ENCODE data around the gene CDKN2B.

Gene CDKN2B

DNA sequence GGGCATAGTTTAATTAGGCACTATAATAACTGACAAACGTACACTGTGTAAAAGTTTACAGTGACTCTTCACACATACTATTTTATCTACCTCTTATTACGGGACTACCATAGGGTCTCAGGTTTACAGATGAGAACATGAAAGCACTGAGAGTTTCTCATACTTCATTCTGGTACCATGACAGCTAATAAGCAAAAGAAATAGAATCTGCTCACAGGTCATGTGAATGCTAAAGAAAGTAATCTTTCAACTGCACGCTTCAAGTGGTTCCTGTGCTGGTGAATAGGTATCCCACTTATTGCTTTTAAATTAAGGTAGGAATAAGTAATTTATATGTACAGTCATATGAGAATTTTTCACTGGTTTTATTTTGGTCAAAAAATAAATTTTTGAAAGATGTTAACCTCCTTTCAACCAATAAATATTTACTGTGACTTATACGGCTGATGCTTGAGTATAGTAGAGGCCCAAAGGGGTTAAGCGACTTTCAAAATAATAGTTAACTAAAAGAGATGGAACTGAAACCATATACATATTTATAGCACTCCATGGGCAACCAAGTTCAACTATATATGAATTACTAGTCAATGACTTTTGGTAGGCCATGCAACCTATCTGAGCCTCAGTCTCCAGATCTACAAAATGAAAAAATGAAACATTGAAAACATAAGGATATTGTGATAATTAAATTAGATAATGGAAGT is 23.0 kb downstream of the CDKN2B start:
- Histone ChIP-seq H3K27ac (no peak overlapping the region), H3K9me3 (ENCODE audit: severe bottlenecking) (no peaks in the 10 kb centered on the region), H3K4me3 (ENCODE audit: low read depth, low read length) (no peak overlapping the region), H3K27me3 (ENCODE audit: insufficient read depth, low read depth, severe bottlenecking) (no peaks in the 10 kb centered on the region), H3K36me3 (no peaks in the 10 kb centered on the region; the same call in 1 of the 2 replicates)
- TF ChIP-seq, protein P1, sequence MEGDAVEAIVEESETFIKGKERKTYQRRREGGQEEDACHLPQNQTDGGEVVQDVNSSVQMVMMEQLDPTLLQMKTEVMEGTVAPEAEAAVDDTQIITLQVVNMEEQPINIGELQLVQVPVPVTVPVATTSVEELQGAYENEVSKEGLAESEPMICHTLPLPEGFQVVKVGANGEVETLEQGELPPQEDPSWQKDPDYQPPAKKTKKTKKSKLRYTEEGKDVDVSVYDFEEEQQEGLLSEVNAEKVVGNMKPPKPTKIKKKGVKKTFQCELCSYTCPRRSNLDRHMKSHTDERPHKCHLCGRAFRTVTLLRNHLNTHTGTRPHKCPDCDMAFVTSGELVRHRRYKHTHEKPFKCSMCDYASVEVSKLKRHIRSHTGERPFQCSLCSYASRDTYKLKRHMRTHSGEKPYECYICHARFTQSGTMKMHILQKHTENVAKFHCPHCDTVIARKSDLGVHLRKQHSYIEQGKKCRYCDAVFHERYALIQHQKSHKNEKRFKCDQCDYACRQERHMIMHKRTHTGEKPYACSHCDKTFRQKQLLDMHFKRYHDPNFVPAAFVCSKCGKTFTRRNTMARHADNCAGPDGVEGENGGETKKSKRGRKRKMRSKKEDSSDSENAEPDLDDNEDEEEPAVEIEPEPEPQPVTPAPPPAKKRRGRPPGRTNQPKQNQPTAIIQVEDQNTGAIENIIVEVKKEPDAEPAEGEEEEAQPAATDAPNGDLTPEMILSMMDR (IDR thresholded peaks at IDR 0.05; ENCODE audit: low read depth, low read length), result no peak
- no peak for DNase-seq

DNA sequence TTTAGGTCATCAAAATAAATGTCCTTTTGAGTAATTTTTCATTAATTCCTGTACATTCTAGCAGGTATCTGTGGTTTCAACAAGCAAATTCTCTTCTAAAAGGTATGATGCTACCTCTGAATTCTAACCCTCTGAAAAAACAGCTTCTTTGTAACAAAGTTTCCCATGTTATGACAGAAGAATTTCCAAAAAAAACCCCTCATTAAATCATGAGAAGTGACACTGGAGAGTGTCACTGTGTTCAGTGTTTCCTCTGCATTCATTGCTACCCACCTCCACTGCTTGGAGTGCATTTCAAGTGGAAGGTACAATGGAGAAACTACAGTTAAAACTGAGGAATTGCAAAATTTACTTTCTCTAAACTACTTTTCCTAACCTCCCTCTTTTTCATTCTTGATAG is 25.0 kb downstream of the CDKN2B start:
- DNase-seq, result no peak
- TF ChIP-seq, protein P1 (IDR thresholded peaks at IDR 0.05; ENCODE audit: low read depth, low read length), result no peak
- H3K27ac ChIP-seq, result no peak overlapping the region
- H3K36me3 ChIP-seq, result no peaks in the 10 kb centered on the region
- no peaks in the 10 kb centered on the region for H3K27me3 ChIP-seq (ENCODE audit: insufficient read depth, low read depth, severe bottlenecking)
- no peak overlapping the region for H3K4me3 ChIP-seq (ENCODE audit: low read depth, low read length)
- no peaks in the 10 kb centered on the region for H3K9me3 ChIP-seq (ENCODE audit: severe bottlenecking)

DNA sequence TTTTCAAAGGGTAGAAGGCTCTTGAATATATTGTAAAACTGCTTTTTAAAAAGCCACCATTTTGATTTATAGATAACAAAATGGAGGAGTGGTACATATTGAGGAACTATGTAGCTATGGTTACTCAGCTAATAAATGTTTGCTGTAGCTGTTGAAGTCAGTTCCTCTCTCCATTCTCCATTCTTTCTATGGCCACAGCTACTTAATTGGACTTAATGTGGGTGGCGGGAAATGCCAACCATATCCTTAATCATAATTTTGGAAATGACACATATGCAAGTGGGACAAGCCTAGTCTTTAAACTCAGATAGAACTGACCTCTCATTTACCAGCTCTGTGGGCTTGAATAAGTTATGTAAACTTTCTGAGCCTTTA is 25.6 kb downstream of the CDKN2B start:
- Histone ChIP-seq H3K9me3 (ENCODE audit: severe bottlenecking) (no peaks in the 10 kb centered on the region), H3K27ac (no peak overlapping the region), H3K27me3 (ENCODE audit: insufficient read depth, low read depth, severe bottlenecking) (no peaks in the 10 kb centered on the region), H3K4me3 (ENCODE audit: low read depth, low read length) (no peak overlapping the region), H3K36me3 (no peaks in the 10 kb centered on the region)
- DNase-seq, result no peak
- TF ChIP-seq, protein P1 (IDR thresholded peaks at IDR 0.05; ENCODE audit: low read depth, low read length), result no peak

DNA sequence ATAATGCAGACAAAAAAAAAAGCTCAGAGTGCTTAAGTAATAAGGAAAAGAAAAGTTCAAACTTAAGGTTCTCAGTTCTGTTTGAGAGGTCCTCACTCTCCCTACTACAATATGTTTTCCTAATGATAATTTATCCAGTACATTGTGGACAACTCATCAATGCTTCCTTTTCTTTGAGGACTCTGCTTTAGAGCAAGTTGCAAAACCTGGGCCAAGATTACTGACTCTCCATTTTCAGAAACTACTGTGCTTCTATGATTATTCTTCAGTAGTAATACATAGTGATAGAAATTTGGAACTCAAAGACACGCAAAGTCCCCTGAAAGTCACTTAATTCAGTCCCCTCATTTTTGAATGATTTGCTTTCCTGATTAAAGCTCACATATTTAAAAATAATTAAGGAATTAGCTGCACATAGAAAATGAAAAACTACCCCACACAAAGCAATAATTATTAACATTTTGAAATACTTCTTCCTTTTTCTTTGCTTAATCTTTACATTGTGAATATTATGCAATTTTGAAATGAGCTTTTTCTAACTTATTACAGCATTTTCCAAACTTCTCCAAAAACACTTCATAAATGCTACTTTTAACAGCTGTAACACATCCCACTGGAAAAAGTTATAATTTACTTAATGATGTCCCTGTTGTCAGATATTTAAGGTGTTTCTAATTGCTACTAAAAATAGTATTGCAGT is 26.1 kb downstream of the CDKN2B start:
- TF ChIP-seq, protein P1 (IDR thresholded peaks at IDR 0.05; ENCODE audit: low read depth, low read length), result no peak
- no peaks in the 10 kb centered on the region for H3K36me3 ChIP-seq
- H3K27me3 ChIP-seq (ENCODE audit: insufficient read depth, low read depth, severe bottlenecking), result no peaks in the 10 kb centered on the region
- no peak overlapping the region for H3K27ac ChIP-seq
- H3K9me3 ChIP-seq (ENCODE audit: severe bottlenecking), result no peaks in the 10 kb centered on the region
- H3K4me3 ChIP-seq (ENCODE audit: low read depth, low read length), result no peak overlapping the region
- no peak for DNase-seq

DNA sequence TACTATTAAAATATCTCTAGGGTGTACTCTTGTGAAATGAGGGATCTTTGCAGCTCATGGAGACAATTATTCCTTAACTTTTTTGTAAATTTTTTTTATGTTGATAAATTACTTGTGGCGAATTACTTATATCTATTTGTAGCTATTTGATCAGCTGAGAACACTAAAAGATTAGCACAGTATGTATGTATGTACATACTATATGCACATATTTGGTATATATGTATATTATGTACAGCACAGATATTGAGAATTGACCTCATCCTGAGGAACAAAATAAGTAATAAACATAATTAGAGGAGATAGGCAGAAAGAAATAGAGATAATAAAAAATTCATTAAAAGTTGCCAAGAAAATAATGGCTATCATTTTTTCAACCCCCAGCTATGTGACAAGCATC is 26.7 kb downstream of the CDKN2B start:
- Histone ChIP-seq H3K4me3 (ENCODE audit: low read depth, low read length) (no peak overlapping the region), H3K27me3 (ENCODE audit: insufficient read depth, low read depth, severe bottlenecking) (no peaks in the 10 kb centered on the region), H3K27ac (no peak overlapping the region), H3K9me3 (ENCODE audit: severe bottlenecking) (no peaks in the 10 kb centered on the region), H3K36me3 (no peaks in the 10 kb centered on the region)
- TF ChIP-seq, protein P1 (IDR thresholded peaks at IDR 0.05; ENCODE audit: low read depth, low read length), result no peak
- DNase-seq, result no peak
